Measurements from ENCODE around the gene PDCL2.

PDCL2 gene

DNA sequence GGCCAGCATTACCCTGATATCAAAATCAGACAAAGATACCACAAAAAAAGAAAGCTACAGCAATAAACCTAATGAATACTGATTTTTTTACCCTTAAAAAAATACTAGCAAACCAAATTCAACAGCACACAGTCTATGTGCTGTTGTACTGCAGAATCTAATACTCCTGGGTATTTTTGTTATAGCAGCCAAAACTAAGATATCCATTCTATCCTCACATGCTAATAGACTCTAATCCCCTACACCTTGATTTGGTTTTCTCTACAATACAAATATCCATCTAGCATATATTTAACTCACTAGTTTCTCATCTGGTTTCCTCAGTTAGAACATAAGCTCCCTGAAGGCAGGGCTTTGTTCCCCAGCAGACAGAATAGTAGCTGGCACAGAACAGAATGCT is 57.7 kb downstream of the PDCL2 start:
- no peak for DNase-seq

- DNase-seq, result peak; percentile 19 to 42 (median 29)
Observed at GRCh38 chr4:55530691-55531090, 61.4 kb downstream of the PDCL2 start.

- no peak for DNase-seq
Observed at GRCh38 chr4:55530167-55530566, 61.9 kb downstream of the PDCL2 start.

DNA sequence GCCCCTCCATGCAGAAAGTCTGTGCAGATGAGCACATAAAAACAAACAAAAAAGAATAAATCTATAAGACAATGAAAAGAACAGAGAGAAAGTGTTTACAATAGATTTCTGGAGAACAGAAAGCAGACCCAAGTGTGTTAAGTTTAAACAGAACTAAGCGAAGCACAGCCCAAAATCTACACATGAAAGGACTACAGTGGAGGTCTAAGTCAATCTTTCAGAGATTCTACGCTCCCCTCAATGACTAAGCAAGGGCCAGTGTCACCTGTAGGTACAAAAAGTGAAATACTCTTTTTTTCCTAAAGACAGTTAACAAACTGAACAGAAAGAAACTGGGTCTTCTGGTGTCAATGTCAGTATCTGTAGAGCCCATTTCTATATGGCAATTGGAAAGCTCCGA is 63.6 kb downstream of the PDCL2 start:
- DNase-seq, result no peak

DNA sequence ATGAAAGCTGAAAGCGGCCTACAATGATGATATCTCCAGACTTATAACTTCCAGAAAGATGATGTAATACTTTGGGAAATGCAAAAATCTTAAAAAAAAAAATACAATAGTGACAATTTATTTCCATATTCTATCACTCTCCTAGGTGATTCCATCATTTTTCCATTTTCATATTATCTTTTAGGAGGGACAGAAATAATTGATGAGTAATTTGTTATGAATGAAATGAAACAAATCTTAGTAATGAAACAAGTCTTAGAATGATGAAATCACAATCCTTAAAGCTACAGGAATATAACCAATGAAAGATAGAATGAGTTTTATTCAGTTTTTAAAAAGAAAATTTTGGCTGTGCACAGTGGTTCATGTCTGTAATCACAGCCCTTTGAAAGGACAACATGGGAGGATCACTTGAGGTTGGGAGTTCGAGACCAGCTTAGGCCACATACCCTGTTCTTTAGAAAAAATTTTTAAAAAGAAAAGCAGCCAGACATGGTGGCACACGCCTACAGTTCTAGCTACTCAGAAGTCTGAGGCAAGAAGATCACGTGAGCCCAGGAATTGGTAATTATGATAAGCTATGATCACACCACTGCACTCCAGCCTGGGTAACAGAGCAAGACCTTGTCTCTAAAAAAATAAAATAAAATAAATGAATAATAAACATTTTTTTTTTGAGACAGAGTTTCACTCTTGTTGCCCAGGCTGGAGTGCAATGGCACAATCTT is 67.0 kb downstream of the PDCL2 start:
- DNase-seq, result peak in 1 of 3 donors; percentile 3

DNA sequence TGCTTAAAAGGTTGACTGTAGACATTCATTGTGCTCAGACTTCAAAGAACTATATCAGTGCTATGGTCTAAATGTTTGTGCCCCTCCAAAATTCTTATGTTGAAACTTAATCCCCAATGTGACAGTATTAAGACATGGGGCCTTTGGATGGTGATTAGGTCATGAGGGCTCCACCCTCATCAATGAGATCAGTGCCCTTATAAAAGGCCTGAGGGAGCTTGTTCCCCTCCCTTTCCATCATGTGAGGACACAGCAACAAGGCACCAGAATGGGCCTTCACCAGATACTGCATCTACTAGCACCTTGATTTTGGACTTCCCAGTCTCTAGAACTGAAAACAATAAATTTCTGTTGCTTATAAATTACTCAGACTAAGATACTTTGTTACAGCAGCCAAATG is 73.6 kb downstream of the PDCL2 start:
- DNase-seq, result no peak

DNA sequence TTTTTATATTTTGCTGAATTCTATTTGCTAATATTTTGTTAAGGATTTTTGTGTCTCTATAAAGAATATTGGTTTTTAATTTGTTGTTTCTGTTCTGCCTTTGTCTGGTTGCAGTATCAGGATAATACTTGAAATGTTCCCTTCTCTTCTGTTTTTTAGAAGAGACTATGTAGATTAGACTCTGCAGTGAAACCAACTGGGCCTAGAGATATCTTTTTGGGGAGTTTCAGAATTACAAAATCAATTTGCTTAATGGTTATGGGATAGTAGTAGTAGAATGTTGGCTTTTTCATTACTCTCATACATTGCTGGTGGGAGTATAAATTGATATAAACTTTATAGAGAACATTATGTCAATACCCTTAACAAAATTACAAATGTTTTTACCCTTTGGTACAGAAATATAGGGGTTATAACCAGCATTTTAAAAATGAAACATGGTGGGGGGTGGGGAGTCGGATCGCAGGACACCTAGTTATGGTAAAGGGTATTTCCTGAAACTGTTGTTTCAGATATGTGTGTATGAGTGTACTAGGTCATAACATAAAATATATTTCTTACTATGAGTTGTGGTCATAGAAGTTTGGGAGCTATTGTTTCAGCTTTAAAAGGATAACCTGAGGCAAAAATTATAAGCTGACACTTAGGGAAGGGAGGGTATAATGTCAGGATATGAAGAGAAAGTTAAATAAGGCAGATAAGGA is 74.4 kb downstream of the PDCL2 start:
- no peak for DNase-seq

- DNase-seq, result no peak
Observed at GRCh38 chr4:55512922-55513571, 79.0 kb downstream of the PDCL2 start.

DNA sequence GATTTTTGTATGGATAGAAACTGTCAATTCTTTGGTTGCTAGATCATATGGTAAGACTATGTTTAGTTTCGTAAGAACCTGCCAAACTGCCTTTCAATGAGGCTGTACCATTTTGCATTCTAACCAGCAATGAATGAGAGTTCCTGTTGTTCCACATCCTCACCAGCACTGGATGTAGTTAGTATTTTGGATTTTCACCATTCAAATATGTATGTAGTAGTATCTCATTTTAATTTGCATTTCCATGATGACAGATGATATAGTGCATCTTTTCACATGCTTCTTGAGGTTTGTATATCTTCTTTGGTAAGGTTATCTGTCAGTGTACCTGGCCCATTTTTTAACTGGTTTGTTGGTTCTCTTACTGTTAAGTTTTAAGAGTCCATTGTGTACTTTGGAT is 80.0 kb downstream of the PDCL2 start:
- no peak for DNase-seq

GRCh38 chr4:55510685-55511084 is 81.4 kb downstream of the PDCL2 start:
- DNase-seq, result no peak

DNA sequence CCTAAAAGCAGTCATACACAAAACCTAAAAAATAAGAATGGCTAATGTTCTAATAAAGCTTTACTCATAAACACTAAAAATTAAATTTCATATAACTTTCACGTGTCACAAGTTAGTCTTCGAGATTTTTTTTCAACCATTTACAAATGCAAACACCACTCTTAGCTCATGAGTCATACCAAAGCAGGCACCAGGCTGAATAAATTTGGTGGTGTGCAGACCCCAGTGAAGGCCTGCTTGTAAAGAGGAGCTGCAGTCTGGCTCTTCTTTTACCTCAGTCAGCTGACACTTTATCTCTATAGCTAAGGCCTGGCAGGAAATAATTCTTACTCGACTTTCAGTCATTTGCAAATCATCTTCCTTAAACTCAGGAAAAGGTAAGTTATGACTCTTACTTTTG is 82.8 kb downstream of the PDCL2 start:
- no peak for DNase-seq

DNA sequence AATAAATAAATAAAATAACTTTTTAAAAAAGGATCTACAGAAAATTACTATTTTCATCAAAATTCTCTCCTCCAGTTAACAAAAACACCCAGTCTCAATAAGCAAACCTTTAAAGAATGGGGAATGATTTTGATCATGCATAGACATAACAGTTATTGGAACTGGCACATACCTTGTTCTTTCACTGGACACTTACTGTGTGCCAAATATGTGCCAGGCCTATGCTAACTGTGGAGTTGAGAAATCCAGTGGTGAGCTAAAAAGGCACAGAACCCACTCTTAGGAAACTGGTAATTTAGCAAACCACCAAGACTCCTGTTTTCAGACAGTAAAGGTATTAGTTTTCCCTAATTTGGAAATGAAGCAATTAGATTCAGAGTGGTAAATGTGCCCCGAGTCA is 84.4 kb downstream of the PDCL2 start:
- no peak for DNase-seq
